Mucosa of descending colon (tissue), 3 donors: ENCODE results near the gene KRT25. TPM values are rescaled to one million over a fixed set of nuclear protein-coding genes. Genes with fewer than 3 reads are reported as not detected.

Experiments
- ATAC-seq: fragments of 200-7000 bp; cut with Tn5 transposase; one replicate; pipeline ENCODE4 v1.9.1; 2020; ENCODE audit warnings: mild to moderate bottlenecking, moderate library complexity
- DNase-seq, 3 donors: peaks; one replicate each; pipeline ENCODE4 v3.0.0-alpha.2; 2020
- H3K36me3 ChIP-seq: fragments of 200-600 bp; one replicate; pipeline ENCODE4 v1.8.0; 2021; ENCODE audit warnings: low read depth, mild to moderate bottlenecking
- H3K4me1 ChIP-seq: fragments of 200-600 bp; one replicate; pipeline ENCODE4 v1.8.0; 2021; ENCODE audit warnings: low read depth, mild to moderate bottlenecking
- H3K4me3 ChIP-seq: fragments of 200-600 bp; one replicate; pipeline ENCODE4 v1.8.0; 2021; ENCODE audit warnings: mild to moderate bottlenecking
- H3K9me3 ChIP-seq: fragments of 200-600 bp; one replicate; pipeline ENCODE4 v1.8.0; 2021; ENCODE audit warnings: mild to moderate bottlenecking
- intact Hi-C, 2 donors: fragments of 100-400 bp; cut with DNase I in 1 of 2; cut with micrococcal nuclease in 1 of 2; formaldehyde crosslinking; loops; one replicate each; pipeline versions ENCODE4 v1.11.0 to v1.11.1; 2022; cut with DNase I, micrococcal nuclease
- total RNA-seq, 3 donors: library from RNA; stranded (reverse); fragmentation: NEBNext Ultra II Directional in 2 of 3; extraction: Animal tissue kit (Norgen Biotek cat#: 25700) in 2 of 3; gene quantifications; one replicate each; pipeline versions ENCODE4 v1.2.1 to v1.2.4, GENCODE V29; 2021 to 2023
- TF ChIP-seq, protein P1 (sequence below): fragments of 200-600 bp; IDR thresholded peaks from one replicate; pipeline ENCODE4 v1.8.0; 2022; ENCODE audit warnings: antibody characterized with exemption, mild to moderate bottlenecking
- donor health status: DM: no; HTN: no; CAD: no; lungs with moderate emphysema.
- donor health status: DM: no; HTN: no; CAD: no.
- donor health status: DM: no; HTN: yes; CAD: no.

Gene KRT25
- total RNA-seq, 3 donors from 2014 or later, result not detected

- TF ChIP-seq, protein P1, sequence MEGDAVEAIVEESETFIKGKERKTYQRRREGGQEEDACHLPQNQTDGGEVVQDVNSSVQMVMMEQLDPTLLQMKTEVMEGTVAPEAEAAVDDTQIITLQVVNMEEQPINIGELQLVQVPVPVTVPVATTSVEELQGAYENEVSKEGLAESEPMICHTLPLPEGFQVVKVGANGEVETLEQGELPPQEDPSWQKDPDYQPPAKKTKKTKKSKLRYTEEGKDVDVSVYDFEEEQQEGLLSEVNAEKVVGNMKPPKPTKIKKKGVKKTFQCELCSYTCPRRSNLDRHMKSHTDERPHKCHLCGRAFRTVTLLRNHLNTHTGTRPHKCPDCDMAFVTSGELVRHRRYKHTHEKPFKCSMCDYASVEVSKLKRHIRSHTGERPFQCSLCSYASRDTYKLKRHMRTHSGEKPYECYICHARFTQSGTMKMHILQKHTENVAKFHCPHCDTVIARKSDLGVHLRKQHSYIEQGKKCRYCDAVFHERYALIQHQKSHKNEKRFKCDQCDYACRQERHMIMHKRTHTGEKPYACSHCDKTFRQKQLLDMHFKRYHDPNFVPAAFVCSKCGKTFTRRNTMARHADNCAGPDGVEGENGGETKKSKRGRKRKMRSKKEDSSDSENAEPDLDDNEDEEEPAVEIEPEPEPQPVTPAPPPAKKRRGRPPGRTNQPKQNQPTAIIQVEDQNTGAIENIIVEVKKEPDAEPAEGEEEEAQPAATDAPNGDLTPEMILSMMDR, result no peak
- DNase-seq (no peak), ATAC-seq (no peak)
- Histone ChIP-seq H3K4me3 (no peak overlapping the region), H3K4me1 (no peaks in the 10 kb centered on the region), H3K36me3 (no peaks in the 10 kb centered on the region), H3K9me3 (no peaks in the 10 kb centered on the region)
- intact Hi-C loops, result no loop called here
Measured at GRCh38 chr17:40777459-40777858, 22.3 kb upstream of the KRT25 start.

- ATAC-seq (no peak), DNase-seq (no peak)
- TF ChIP-seq, protein P1, result no peak
- H3K4me3 ChIP-seq, result no peak overlapping the region
- no peaks in the 10 kb centered on the region for H3K9me3 ChIP-seq
- H3K36me3 ChIP-seq, result no peaks in the 10 kb centered on the region
- H3K4me1 ChIP-seq, result no peaks in the 10 kb centered on the region
- intact Hi-C loops, result no loop called here
Measured at GRCh38 chr17:40775945-40776344, 20.8 kb upstream of the KRT25 start.

- no peaks in the 10 kb centered on the region for H3K4me1 ChIP-seq
- no peak within 1 kb of the TSS for H3K4me3 ChIP-seq
- TF ChIP-seq, protein P1, result no peak
- no peaks in the 10 kb centered on the region for H3K9me3 ChIP-seq
- DNase-seq (no peak), ATAC-seq (no peak)
- no peaks in the 10 kb centered on the region for H3K36me3 ChIP-seq
- intact Hi-C loops, result no loop called here
Measured at GRCh38 chr17:40772101-40772500, 17.0 kb upstream of the KRT25 start, which contains the start of gene KRT26. TSS of gene KRT26 (minus strand) at chr17:40772201. CDS start at chr17:40772113, 88 bp downstream.

GRCh38 chr17:40765657-40766056 lies 10.5 kb upstream of the KRT25 start:
- intact Hi-C loops, result no loop called here
- H3K4me3 ChIP-seq, result no peak overlapping the region
- ATAC-seq (no peak), DNase-seq (no peak)
- H3K9me3 ChIP-seq, result peaks cover 12% of the 10 kb centered on the region
- TF ChIP-seq, protein P1, result no peak
- H3K36me3 ChIP-seq, result no peaks in the 10 kb centered on the region
- H3K4me1 ChIP-seq, result no peaks in the 10 kb centered on the region

DNA sequence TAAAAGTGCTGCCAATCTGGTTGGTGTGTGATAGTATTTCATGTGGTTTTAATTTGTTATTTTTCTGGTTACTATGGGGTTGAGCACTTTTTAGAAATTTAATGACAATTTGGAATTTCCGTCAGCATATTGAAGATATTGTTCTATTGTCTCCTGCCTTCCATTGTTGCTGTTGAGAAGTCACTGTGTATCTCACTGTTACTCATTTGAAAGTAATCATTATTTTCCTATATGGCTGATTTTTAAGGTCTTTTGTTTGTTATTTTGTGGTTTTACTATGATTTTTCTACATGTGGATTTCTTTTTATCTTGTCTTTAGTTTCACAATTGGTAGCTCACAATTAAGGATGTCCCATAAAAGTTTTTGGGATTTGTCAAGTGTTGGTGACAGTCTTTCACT lies 8.6 kb upstream of the KRT25 start:
- Histone ChIP-seq H3K4me1 (no peaks in the 10 kb centered on the region), H3K4me3 (no peak overlapping the region), H3K9me3 (peaks cover 23% of the 10 kb centered on the region), H3K36me3 (no peaks in the 10 kb centered on the region)
- no peak for ATAC-seq
- TF ChIP-seq, protein P1, result no peak
- DNase-seq, result no peak
- intact Hi-C loops, result no loop called here
